GM18517 (cell line): ENCODE results near the gene MAPRE2.

Experiments used
- ATAC-seq: cut with Tn5 transposase; IDR thresholded peaks from one replicate; pipeline ENCODE4 v1.9.1; 2021; ENCODE audit warnings: mild to moderate bottlenecking, moderate library complexity; ENCODE audit not compliant: unreplicated experiment

The MAPRE2 gene

GRCh38 chr18:35061336-35061735 is 20.1 kb downstream of the MAPRE2 start:
- ATAC-seq, result no peak

- no peak for ATAC-seq
Measured at GRCh38 chr18:35061804-35062203, 20.6 kb downstream of the MAPRE2 start.

- no peak for ATAC-seq
Measured at GRCh38 chr18:35062408-35062807, 21.2 kb downstream of the MAPRE2 start.

- no peak for ATAC-seq
Measured at GRCh38 chr18:35063875-35064690, 22.9 kb downstream of the MAPRE2 start.

GRCh38 chr18:35067454-35067853 is 26.2 kb downstream of the MAPRE2 start:
- no peak for ATAC-seq

GRCh38 chr18:35071819-35072247 is 30.6 kb downstream of the MAPRE2 start:
- ATAC-seq, result peak; percentile 86

- ATAC-seq, result no peak
Measured at GRCh38 chr18:35072616-35073015, 31.4 kb downstream of the MAPRE2 start.

- ATAC-seq, result no peak
Measured at GRCh38 chr18:35073186-35074105, 32.2 kb downstream of the MAPRE2 start.

GRCh38 chr18:35074581-35074980 is 33.4 kb downstream of the MAPRE2 start:
- no peak for ATAC-seq

- no peak for ATAC-seq
Measured at GRCh38 chr18:35075132-35075531, 33.9 kb downstream of the MAPRE2 start.

GRCh38 chr18:35076135-35076924 is 35.1 kb downstream of the MAPRE2 start:
- ATAC-seq, result no peak

- ATAC-seq, result no peak
Measured at GRCh38 chr18:35077937-35078336, 36.7 kb downstream of the MAPRE2 start.

GRCh38 chr18:35080058-35080457 is 38.8 kb downstream of the MAPRE2 start:
- ATAC-seq, result no peak

- no peak for ATAC-seq
Measured at GRCh38 chr18:35083174-35083712, 42.0 kb downstream of the MAPRE2 start.

GRCh38 chr18:35084494-35085449 is 43.6 kb downstream of the MAPRE2 start:
- no peak for ATAC-seq

GRCh38 chr18:35085450-35086380 is 44.5 kb downstream of the MAPRE2 start:
- no peak for ATAC-seq

- ATAC-seq, result no peak
Measured at GRCh38 chr18:35086704-35087103, 45.5 kb downstream of the MAPRE2 start.

GRCh38 chr18:35087726-35088125 is 46.5 kb downstream of the MAPRE2 start:
- no peak for ATAC-seq
